Inflammatory macrophage (primary cell): ENCODE data around the gene UBALD2.
"Not testable (repeated sequence)": the region's sequence is repeated elsewhere in the genome, so short reads cannot be mapped to it uniquely, and the experiment has no call there.

ENCODE experiments used
- DNase-seq, 2 donors: peaks; one replicate each; pipeline ENCODE4 v3.0.0-alpha.2; 2020 to 2022
- total RNA-seq, 18 experiments: gene quantifications; one replicate each; lab custom pipeline; 2026; ENCODE audit warnings: mixed read lengths in 6 of 18, inconsistent platforms in 2 of 18; lab: John Stamatoyannopoulos, UW

Gene UBALD2
- total RNA-seq, result 6.7 to 33.8 (median 12.0) reads per million in 18 experiments

DNA sequence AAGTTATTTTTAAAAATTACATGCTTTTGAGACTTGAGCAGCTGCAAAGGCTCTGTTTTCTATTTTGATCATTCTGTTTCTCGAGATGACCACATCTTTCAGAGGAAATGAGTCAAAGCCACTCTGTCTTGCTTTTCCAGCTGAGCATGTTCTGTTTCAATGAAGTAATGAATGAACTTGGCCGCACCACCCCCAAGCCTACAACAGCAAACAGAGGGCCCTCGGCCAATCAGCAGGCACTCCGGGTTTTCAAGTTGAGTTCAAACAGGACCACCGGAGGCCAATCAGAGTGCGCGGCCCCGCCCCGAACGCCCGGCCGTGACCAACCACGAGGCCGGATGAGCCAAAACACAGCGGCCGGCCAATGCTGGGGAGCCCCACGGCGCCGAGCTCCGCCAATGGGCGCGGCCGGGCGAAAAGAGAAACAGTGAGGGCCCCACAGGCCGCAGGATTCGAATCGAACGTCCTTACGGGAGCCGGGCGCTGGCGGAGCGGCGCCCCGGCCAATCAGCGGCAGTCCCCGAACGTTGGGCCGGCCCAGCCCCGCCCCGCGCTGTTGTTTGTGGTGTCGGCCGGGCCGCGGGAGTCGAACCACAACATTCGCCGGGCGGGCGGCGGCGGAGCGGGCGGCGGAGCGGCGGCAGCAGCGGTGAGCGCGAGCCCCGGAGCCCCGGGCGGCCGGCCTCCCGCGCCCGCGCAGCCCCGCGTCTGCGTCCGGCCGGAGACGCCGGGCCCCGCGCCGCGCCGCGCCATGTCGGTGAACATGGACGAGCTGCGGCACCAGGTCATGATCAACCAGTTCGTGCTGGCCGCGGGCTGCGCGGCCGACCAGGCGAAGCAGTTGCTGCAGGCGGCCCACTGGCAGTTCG is at the start of gene UBALD2:
UBALD2 (plus strand) TSS at position 594 of the 869 bp plus-strand sequence; CDS start at position 752, 158 bp downstream.
- DNase-seq, result peak; percentile 100

GRCh38 chr17:76217081-76217480 is 48.1 kb upstream of the UBALD2 start:
- DNase-seq, result no peak

GRCh38 chr17:76219670-76220383 is 45.3 kb upstream of the UBALD2 start:
- DNase-seq, result no peak

GRCh38 chr17:76223802-76224201 is 41.3 kb upstream of the UBALD2 start:
- DNase-seq, result no peak

DNA sequence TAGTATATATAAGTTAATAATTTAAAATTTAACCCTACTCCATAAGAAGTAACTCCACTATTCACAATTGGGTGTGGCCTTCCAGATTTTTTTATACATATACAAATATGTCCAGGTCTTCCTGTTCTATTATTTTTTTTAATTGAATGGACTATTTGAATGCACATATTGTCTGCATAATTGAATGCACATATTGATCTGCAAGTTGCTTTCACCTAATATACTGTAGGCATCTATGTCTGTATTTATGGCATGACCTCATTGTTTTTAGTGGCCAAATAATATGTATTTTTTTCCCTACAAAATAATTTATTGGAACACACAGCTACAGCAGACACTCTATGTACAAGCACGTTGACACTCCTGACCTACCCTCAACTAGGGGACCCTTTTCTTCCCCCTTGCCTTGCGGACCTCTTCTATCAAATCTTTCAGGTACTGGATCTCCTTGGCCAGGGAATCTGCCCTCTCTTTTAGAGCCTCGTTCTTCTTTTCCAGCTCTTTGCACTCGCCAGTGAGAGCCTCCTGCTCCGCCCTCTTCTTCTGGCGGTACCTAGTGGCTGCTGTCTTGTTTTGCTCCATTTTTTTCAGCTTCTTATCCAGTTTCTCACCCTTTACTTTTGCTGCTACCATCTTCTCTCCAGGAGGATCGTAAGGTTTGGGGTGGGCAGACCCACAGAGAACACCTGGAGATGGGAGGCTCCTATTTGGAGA is 39.6 kb upstream of the UBALD2 start:
- DNase-seq, result not testable (repeated sequence)

GRCh38 chr17:76226749-76227148 is 38.4 kb upstream of the UBALD2 start:
- DNase-seq, result not testable (repeated sequence)

- DNase-seq, result no peak
These were observed 32.8 kb upstream of the UBALD2 start for GRCh38 chr17:76232342-76232741.

- no peak for DNase-seq
These were observed 31.4 kb upstream of the UBALD2 start for GRCh38 chr17:76233588-76234353.

GRCh38 chr17:76234354-76234679 is 30.8 kb upstream of the UBALD2 start:
- DNase-seq, result no peak

DNA sequence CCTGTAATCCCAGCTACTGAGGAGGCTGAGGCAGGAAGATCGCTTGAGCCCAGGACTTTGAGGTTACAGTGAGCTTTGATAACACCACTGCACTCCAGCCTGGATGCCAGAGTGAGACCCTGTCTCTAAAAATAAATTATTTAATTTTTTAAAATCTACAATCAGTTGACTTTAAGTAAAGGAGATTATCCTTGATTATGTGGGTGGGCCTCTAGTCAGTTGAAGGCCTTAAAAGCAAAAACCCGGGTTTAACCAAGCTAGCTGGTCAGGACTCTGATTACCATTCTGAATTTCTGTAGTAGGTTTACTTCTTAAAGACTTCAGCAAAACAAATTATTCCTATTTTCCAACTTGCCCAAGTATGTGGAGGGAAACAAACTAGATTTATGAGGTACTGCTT is 29.3 kb upstream of the UBALD2 start:
- no peak for DNase-seq

DNA sequence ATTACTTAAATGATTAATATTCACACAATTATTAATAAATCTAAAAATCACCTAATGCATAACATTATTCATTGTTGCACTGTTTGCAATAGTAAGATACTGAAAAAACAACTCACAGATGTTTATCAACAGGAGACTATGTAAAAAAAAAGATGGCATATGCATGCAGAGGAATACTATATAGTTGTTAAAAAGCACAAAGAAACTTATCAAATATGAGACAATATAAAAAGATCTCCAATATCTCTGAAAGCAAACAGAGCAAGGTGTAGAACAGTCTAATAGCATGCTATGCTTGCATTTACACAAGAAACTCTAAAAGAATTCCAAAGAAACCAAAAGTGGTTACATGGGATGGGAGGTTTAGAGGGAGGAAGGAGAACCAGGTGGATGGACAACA is 28.5 kb upstream of the UBALD2 start:
- DNase-seq, result no peak

GRCh38 chr17:76237859-76238313 is 27.3 kb upstream of the UBALD2 start:
- no peak for DNase-seq

- no peak for DNase-seq
These were observed 26.2 kb upstream of the UBALD2 start for GRCh38 chr17:76238847-76239537.

DNA sequence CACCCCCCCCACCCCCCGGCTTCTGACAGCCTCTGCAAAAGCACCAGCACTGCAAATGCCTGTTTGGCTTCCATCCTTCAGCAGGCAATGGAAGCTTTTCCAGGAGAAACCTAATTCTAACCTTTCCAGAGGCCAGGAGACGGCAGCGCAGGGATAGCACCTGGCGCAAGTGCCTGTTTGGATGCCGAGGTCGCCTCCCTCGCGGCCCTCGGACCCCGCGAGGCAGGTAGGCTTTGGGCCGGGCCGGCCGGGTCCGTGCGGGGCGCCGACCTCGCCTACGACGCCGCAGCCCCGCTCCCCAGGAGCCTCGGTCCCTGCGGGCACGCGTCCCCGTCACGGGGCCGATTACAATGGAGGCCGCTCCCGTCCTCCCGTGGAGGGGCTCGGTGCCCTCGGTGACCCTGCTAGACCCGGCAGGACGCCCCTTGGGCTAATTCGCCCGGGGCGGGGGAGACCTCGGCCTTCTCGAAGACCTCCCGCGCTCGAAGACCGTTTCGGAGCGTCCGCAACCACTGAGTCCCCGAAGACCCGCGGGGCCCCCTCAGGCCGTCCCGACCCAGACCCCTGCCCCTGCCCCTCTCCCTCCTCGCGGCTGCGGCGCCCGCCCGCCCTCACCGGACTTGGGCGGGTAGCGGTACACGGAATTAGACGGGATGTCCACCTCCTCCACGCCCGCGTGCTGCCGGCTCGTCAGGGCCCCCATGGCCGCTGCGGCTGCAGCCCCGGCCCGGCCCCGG is 25.4 kb upstream of the UBALD2 start:
- no peak for DNase-seq

- peak in 1 of 2 donors; percentile 57 for DNase-seq
These were observed 24.5 kb upstream of the UBALD2 start, which contains the start of gene RNF157 for GRCh38 chr17:76240461-76241203. Gene RNF157 (minus strand): TSS chr17:76240493. CDS start chr17:76240240, 253 bp downstream.

- no peak for DNase-seq
These were observed 24.0 kb upstream of the UBALD2 start for GRCh38 chr17:76241204-76241538.

DNA sequence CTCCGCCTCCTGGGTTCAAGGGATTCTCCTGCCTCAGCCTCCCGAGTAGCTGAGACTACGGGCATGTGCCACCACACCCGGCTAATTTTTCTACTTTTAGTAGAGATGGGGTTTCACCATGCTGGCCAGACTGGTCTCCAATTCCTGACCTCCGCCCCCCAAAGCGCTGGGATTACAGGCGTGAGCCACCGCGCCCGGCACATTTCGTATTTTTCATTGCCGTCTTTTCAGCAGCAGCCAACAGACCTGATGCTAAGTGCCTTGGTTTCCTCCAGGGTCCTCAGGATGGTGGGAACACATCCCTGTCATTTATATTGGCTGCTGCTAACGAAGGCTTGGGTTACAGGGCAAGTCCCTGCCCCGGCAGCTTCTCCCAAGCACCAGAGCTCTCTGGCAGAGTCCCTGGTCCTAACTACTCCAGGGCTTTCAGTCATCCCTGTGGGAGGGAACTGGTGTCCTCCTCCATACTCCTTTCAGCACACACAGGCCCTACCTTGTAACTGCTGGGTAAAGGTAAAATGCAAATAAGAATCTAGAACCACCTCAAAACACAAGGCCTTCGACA is 23.4 kb upstream of the UBALD2 start:
- DNase-seq, result no peak

DNA sequence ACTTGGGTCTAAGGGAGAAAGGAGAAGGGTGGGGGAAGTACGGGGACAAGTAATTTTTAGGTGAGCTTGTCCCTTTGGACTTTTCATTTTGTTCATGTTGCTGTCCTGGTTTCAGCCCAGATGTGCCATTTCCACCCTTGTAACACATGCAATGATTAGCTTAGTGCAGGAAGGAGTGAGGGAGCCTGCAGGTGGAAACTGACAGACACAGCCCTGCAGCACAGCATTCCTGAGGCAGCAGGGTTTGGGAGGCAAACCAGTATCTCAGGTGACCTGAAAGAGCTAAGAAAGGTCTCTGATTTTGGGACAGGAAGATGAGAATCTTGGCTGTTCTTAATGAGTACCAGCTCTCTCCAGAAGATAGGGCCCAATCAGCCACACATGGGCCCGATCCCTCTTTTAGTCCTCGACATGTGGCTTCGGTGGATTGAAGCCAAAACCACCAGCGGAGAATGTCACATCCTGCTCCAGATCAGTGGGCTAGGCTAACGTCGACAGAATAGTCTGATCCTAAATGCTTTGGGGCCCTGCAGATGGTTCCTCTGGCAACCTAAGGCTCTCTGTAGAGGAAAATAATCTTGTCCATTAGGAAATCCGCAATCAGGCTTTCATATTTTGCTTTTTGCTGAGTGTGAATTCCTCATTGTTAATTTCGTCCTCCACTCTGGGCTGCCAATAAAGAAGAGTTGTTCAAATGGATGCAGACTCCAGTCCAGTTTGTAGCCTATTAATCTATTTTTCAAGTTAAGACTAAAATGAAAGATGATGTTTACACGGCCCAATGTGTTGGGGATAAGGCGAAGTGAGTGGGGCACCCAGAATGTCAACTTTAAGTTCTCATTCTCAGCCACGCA is 21.1 kb upstream of the UBALD2 start:
- DNase-seq, result no peak

DNA sequence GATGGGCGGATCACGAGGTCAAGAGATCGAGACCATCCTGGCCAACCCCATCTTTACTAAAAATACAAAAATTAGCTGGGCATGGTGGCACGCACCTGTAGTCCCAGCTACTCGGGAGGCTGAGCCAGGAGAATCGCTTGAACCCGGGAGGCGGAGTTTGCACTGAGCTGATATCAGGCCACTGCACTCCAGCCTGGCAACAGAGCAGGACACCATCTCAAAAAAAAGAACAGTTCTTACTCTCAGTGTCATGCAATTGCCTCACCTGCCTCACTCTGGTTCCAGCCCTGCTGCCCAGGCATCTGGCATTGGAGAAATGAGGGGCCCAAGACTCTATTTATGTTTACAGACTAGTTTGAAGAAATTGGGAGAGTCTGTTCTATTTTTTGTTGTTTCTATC is 20.4 kb upstream of the UBALD2 start:
- not testable (repeated sequence) for DNase-seq
